Panc1 (cell line): Measurements from ENCODE around the gene CXCR5. TPM values are rescaled to one million over a fixed set of nuclear protein-coding genes. Genes with fewer than 3 reads are reported as not detected.

Experiments
- ATAC-seq: fragments of 200-7000 bp; cut with Tn5 transposase; 2 replicates; pipeline ENCODE4 v1.9.1; 2020; ENCODE audit warnings: mild to moderate bottlenecking, moderate library complexity
- BruUV-seq: library from RNA; stranded (reverse); fragments of 400-500 nt; replicated peaks from 2 replicates; lab custom pipeline; 2021; lab: Mats Ljungman, UMichigan
- CTCF ChIA-PET: fragments of 300-600 bp; sonication (Branson Sonifier 250); formaldehyde crosslinking; loops from one replicate; lab custom pipeline; 2022; ENCODE audit warnings: antibody characterized with exemption; lab: Charles Lee
- POLR2A ChIA-PET: fragments of 300-600 bp; sonication (Branson Sonifier 250); formaldehyde crosslinking; loops from one replicate; lab custom pipeline; 2022; ENCODE audit warnings: antibody characterized with exemption; lab: Charles Lee
- DNase-seq: peaks from one replicate; pipeline ENCODE4 v3.0.0-alpha.2; 2010; ENCODE audit warnings: low read depth, low spot score
- H3K27ac ChIP-seq: 2 replicates; pipeline ENCODE4 v1.5.1; 2011; ENCODE audit warnings: mild to moderate bottlenecking, low read length, inconsistent platforms
- H3K27me3 ChIP-seq: fragments of 200-500 bp; sonication (Bioruptor generic); 2 replicates; pipeline ENCODE4 v1.6.0; 2014; ENCODE audit warnings: low read length, inconsistent platforms; ENCODE audit not compliant: control insufficient read depth, insufficient read depth
- H3K36me3 ChIP-seq: fragments of 200-500 bp; sonication (Bioruptor generic); 2 replicates; pipeline ENCODE4 v1.5.1; 2014; ENCODE audit warnings: inconsistent platforms, mild to moderate bottlenecking, low read length, moderate library complexity; ENCODE audit not compliant: control insufficient read depth, insufficient read depth
- H3K4me1 ChIP-seq: 2 replicates; pipeline ENCODE4 v1.5.1; 2011; ENCODE audit warnings: inconsistent platforms, mild to moderate bottlenecking, low read length, moderate library complexity; ENCODE audit not compliant: control insufficient read depth, insufficient read depth
- H3K4me3 ChIP-seq, 2 experiments: 2 replicates each; pipeline ENCODE4 v1.5.1; 2011 to 2012; ENCODE audit warnings: low read depth in 2 of 2, low read length in 2 of 2, mild to moderate bottlenecking in 2 of 2, inconsistent platforms in 1 of 2, moderate library complexity in 1 of 2
- H3K9me3 ChIP-seq: fragments of 200-500 bp; sonication (Bioruptor generic); 2 replicates; pipeline ENCODE4 v1.5.1; 2014; ENCODE audit warnings: low read depth, mild to moderate bottlenecking, inconsistent platforms, low read length, moderate library complexity; ENCODE audit not compliant: control insufficient read depth, insufficient read depth
- POLR2AphosphoS5 ChIP-seq: IDR thresholded peaks from 2 replicates; pipeline ENCODE4 v1.6.1; 2012; ENCODE audit warnings: mild to moderate bottlenecking, low read depth, low read length, moderate library complexity
- SIN3A ChIP-seq: IDR thresholded peaks from 2 replicates; pipeline ENCODE4 v1.6.1; 2012; ENCODE audit warnings: low read depth, mild to moderate bottlenecking, low read length, moderate library complexity, borderline replicate concordance; ENCODE audit not compliant: insufficient read depth
- TCF7L2 ChIP-seq: IDR thresholded peaks from 2 replicates; pipeline ENCODE4 v1.6.1; 2011; ENCODE audit warnings: mild to moderate bottlenecking, low read depth, low read length, inconsistent platforms
- in situ Hi-C: cut with HindIII; loops from 2 replicates; pipeline ENCODE4 v1.10.0; 2016; ENCODE audit warnings: low sequenced_read_pairs, low pct_unique_long_range_greater_than_20kb
- intact Hi-C: fragments of 100-400 bp; cut with micrococcal nuclease; formaldehyde crosslinking; loops from one replicate; pipeline ENCODE4 v1.10.0; 2022; ENCODE audit not compliant: unreplicated experiment
- total RNA-seq: library from RNA; stranded (reverse); gene quantifications from one replicate; pipeline ENCODE4 v1.2.1, GENCODE V29; 2021; ENCODE audit not compliant: unreplicated experiment
- TF ChIP-seq, protein P1 (sequence below): fragments of 450-650 bp; IDR thresholded peaks from 2 replicates; pipeline ENCODE4 v1.5.1; 2017; ENCODE audit warnings: mild to moderate bottlenecking
- TF ChIP-seq, protein P2 (sequence below), 2 experiments: IDR thresholded peaks; 2 replicates each; pipeline ENCODE4 v1.6.1; 2011 to 2012; ENCODE audit warnings: low read depth in 2 of 2, control low read depth in 1 of 2, low read length in 1 of 2, mild to moderate bottlenecking in 1 of 2, moderate library complexity in 1 of 2; ENCODE audit not compliant: insufficient read depth in 1 of 2

The CXCR5 gene
- total RNA-seq, 1 experiment from 2014 or later, result not detected

- Histone ChIP-seq H3K4me3 (no peak overlapping the region), H3K9me3 (no peaks in the 10 kb centered on the region), H3K27ac (no peak overlapping the region), H3K27me3 (no peaks in the 10 kb centered on the region), H3K4me1 (no peaks in the 10 kb centered on the region), H3K36me3 (no peaks in the 10 kb centered on the region)
- intact Hi-C loops (no loop called here), in situ Hi-C loops (no loop called here)
- TF ChIP-seq, protein P1, sequence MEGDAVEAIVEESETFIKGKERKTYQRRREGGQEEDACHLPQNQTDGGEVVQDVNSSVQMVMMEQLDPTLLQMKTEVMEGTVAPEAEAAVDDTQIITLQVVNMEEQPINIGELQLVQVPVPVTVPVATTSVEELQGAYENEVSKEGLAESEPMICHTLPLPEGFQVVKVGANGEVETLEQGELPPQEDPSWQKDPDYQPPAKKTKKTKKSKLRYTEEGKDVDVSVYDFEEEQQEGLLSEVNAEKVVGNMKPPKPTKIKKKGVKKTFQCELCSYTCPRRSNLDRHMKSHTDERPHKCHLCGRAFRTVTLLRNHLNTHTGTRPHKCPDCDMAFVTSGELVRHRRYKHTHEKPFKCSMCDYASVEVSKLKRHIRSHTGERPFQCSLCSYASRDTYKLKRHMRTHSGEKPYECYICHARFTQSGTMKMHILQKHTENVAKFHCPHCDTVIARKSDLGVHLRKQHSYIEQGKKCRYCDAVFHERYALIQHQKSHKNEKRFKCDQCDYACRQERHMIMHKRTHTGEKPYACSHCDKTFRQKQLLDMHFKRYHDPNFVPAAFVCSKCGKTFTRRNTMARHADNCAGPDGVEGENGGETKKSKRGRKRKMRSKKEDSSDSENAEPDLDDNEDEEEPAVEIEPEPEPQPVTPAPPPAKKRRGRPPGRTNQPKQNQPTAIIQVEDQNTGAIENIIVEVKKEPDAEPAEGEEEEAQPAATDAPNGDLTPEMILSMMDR, result no peak
- TF ChIP-seq SIN3A, result no peak
- no peak for TF ChIP-seq POLR2AphosphoS5
- TF ChIP-seq TCF7L2, result no peak
- TF ChIP-seq, protein P2, sequence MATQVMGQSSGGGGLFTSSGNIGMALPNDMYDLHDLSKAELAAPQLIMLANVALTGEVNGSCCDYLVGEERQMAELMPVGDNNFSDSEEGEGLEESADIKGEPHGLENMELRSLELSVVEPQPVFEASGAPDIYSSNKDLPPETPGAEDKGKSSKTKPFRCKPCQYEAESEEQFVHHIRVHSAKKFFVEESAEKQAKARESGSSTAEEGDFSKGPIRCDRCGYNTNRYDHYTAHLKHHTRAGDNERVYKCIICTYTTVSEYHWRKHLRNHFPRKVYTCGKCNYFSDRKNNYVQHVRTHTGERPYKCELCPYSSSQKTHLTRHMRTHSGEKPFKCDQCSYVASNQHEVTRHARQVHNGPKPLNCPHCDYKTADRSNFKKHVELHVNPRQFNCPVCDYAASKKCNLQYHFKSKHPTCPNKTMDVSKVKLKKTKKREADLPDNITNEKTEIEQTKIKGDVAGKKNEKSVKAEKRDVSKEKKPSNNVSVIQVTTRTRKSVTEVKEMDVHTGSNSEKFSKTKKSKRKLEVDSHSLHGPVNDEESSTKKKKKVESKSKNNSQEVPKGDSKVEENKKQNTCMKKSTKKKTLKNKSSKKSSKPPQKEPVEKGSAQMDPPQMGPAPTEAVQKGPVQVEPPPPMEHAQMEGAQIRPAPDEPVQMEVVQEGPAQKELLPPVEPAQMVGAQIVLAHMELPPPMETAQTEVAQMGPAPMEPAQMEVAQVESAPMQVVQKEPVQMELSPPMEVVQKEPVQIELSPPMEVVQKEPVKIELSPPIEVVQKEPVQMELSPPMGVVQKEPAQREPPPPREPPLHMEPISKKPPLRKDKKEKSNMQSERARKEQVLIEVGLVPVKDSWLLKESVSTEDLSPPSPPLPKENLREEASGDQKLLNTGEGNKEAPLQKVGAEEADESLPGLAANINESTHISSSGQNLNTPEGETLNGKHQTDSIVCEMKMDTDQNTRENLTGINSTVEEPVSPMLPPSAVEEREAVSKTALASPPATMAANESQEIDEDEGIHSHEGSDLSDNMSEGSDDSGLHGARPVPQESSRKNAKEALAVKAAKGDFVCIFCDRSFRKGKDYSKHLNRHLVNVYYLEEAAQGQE (IDR thresholded peaks at IDR 0.05; ENCODE audit: insufficient read depth in 1 of 2, low read depth in 2 of 2, low read length in 1 of 2), result no peak
- ATAC-seq (no peak), DNase-seq (no peak)
- ChIA-PET CTCF (interaction anchor here (0.6 kb wide), 1 partner anchor 591 kb away, joined by 3 read pairs; no protein-coding TSS in a partner anchor), POLR2A (no interaction called here)
- BruUV-seq, result no TSS peak
Measured at GRCh38 chr11:118857385-118857784, 26.3 kb upstream of the CXCR5 start.

GRCh38 chr11:118859973-118860372 lies 23.7 kb upstream of the CXCR5 start:
- H3K27me3 ChIP-seq, result no peaks in the 10 kb centered on the region; the same call in 1 of the 2 replicates
- ATAC-seq (no peak), DNase-seq (no peak)
- H3K27ac ChIP-seq, result no peak overlapping the region
- no peak for TF ChIP-seq POLR2AphosphoS5
- no peak for TF ChIP-seq TCF7L2
- TF ChIP-seq, protein P2 (IDR thresholded peaks at IDR 0.05; ENCODE audit: insufficient read depth in 1 of 2, low read depth in 2 of 2, low read length in 1 of 2), result no peak
- TF ChIP-seq, protein P1, result no peak
- TF ChIP-seq SIN3A, result no peak
- intact Hi-C loops (no loop called here), in situ Hi-C loops (no loop called here)
- H3K9me3 ChIP-seq, result no peaks in the 10 kb centered on the region
- H3K4me3 ChIP-seq, result no peak overlapping the region
- ChIA-PET CTCF (interaction anchor here (0.8 kb wide), 1 partner anchor 68 kb away, joined by 3 read pairs; no protein-coding TSS in a partner anchor), POLR2A (no interaction called here)
- BruUV-seq, result no TSS peak
- no peaks in the 10 kb centered on the region for H3K4me1 ChIP-seq
- no peaks in the 10 kb centered on the region for H3K36me3 ChIP-seq
